Chondrocyte (in vitro differentiated cells): ENCODE measurements around the gene VTN. TPM values are rescaled to one million over a fixed set of nuclear protein-coding genes. Genes with fewer than 3 reads are reported as not detected.

Experiments
- DNase-seq: peaks from one replicate; pipeline ENCODE4 v3.0.0; 2021; ENCODE audit warnings: mixed read lengths, low spot score
- H3K27ac Mint-ChIP-seq: one replicate; pipeline ENCODE4 v1.8.0; 2021; ENCODE audit warnings: mild to moderate bottlenecking, moderate library complexity, mixed read lengths; ENCODE audit not compliant: unreplicated experiment
- H3K27me3 Mint-ChIP-seq: 2 replicates; pipeline ENCODE4 v1.8.0; 2021; ENCODE audit warnings: low read depth, mixed read lengths
- H3K36me3 Mint-ChIP-seq: 2 replicates; pipeline ENCODE4 v1.8.0; 2021; ENCODE audit warnings: low read depth, mixed read lengths
- H3K4me1 Mint-ChIP-seq: 2 replicates; pipeline ENCODE4 v1.8.0; 2021; ENCODE audit warnings: low read depth, mild to moderate bottlenecking, mixed read lengths
- H3K4me3 Mint-ChIP-seq: one replicate; pipeline ENCODE4 v1.8.0; 2021; ENCODE audit warnings: mild to moderate bottlenecking, moderate library complexity, mixed read lengths; ENCODE audit not compliant: unreplicated experiment
- H3K9me3 Mint-ChIP-seq: 2 replicates; pipeline ENCODE4 v1.8.0; 2021; ENCODE audit warnings: low read depth, mixed read lengths
- CTCF ChIP-seq: fragments of 200-600 bp; sonication (generic); IDR thresholded peaks from 2 replicates; pipeline ENCODE4 v1.5.0; 2021; ENCODE audit warnings: antibody characterized with exemption, mild to moderate bottlenecking, moderate library complexity
- long read RNA-seq: library from polyadenylated mRNA; stranded (forward); transcript quantifications from one replicate; pipeline ENCODE4 v2.0.0, GENCODE V29; 2021
- total RNA-seq: library from RNA; stranded (reverse); gene quantifications from 3 replicates; pipeline ENCODE4 v1.2.1, GENCODE V29; 2021

Gene VTN, protein sequence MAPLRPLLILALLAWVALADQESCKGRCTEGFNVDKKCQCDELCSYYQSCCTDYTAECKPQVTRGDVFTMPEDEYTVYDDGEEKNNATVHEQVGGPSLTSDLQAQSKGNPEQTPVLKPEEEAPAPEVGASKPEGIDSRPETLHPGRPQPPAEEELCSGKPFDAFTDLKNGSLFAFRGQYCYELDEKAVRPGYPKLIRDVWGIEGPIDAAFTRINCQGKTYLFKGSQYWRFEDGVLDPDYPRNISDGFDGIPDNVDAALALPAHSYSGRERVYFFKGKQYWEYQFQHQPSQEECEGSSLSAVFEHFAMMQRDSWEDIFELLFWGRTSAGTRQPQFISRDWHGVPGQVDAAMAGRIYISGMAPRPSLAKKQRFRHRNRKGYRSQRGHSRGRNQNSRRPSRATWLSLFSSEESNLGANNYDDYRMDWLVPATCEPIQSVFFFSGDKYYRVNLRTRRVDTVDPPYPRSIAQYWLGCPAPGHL
- 0.31 to 0.55 TPM (median 0.41 TPM) in 3 replicates for total RNA-seq
- long read RNA-seq = 0 reads

DNA sequence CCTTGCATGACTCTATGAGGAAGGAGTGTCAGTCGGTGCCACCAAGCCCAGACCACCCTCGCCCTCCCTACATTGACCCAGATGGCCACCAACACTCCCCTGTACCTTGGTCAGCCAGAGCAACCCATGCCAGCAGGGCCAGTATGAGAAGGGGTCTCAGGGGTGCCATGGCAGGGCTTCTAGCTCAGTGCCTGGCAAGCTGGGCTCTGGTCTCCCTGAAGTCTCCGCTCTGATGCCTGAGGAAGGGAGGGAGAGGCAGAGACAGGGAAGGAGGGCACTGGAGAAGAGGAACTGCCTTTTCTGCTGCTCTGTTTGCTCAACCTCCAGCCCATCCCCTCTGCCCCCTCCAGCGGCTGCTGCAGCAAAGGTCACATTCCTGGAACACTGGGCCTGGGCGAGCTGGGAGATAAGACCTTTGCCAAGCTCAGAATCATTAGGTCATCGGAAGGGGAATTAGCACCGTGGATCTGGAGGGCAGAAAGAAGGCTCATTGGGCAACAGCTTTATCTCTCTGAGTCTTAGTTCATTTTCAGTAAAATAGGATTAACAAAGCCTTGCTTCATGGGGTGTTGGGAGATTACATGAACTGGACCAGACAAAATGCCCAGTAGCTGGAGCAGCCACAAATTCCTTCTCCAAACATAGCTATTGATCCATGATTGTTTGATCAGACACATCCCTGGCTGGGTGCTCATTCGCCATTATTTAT lies at the start of gene VTN:
TSS of gene VTN (minus strand) at position 273 of the 709 bp plus-strand sequence. CDS start at position 169, 104 bp downstream.
- Mint-ChIP-seq H3K4me1 (peaks cover 33% of the 10 kb centered on the region), H3K27me3 (no peaks in the 10 kb centered on the region), H3K9me3 (no peaks in the 10 kb centered on the region), H3K4me3 (peak within 1 kb of the TSS; percentile 74), H3K27ac (peak within 1 kb of the TSS; percentile 88), H3K36me3 (no peaks in the 10 kb centered on the region)
- TF ChIP-seq CTCF = no peak
- DNase-seq = no peak

DNA sequence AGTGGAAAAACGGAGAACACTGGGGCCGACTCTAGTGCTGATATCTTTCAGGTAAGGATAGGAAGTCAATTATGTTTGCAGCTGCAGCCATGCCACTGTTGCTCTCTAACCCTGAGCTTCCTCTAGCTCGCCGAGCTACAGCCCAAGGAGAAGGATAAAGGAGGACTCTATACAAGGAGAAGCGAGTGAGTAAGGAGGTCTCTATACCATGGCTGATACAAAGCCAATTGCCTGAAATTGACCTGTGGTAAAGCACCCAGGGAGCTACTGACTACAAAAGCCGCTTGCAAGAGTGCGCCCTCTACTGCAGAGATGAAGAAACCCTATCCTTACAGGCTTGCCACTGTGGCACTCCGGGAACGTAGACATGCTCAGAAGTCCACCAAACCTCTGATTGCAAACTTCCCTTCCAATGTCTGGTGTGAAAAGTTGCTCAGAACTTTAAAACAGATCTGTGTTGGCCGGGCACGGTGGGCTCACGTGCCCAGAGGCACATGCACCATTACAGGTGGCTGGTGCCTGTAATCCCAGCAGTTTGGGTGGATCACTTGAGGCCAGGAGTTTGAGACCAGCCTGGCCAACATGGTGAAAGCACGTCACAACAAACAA lies 46.7 kb upstream of the VTN start:
- DNase-seq = no peak
- Mint-ChIP-seq H3K27ac (no peak overlapping the region), H3K4me3 (no peak overlapping the region), H3K9me3 (no peaks in the 10 kb centered on the region), H3K27me3 (peaks cover 27% of the 10 kb centered on the region), H3K36me3 (no peaks in the 10 kb centered on the region), H3K4me1 (no peaks in the 10 kb centered on the region)
- TF ChIP-seq CTCF = peak; percentile 82

- Mint-ChIP-seq H3K36me3 (no peaks in the 10 kb centered on the region), H3K4me3 (no peak overlapping the region), H3K27ac (no peak overlapping the region), H3K9me3 (no peaks in the 10 kb centered on the region), H3K27me3 (peaks cover 31% of the 10 kb centered on the region), H3K4me1 (no peaks in the 10 kb centered on the region)
- DNase-seq = no peak
- TF ChIP-seq CTCF = no peak
Measured at GRCh38 chr17:28415886-28416285, 45.8 kb upstream of the VTN start.

- Mint-ChIP-seq H3K4me3 (no peak overlapping the region), H3K36me3 (no peaks in the 10 kb centered on the region), H3K27me3 (peaks cover 29% of the 10 kb centered on the region), H3K4me1 (no peaks in the 10 kb centered on the region), H3K27ac (no peak overlapping the region), H3K9me3 (no peaks in the 10 kb centered on the region)
- no peak for TF ChIP-seq CTCF
- no peak for DNase-seq
Measured at GRCh38 chr17:28413804-28414203, 43.7 kb upstream of the VTN start.

- Mint-ChIP-seq H3K9me3 (no peaks in the 10 kb centered on the region), H3K27ac (no peak overlapping the region), H3K36me3 (no peaks in the 10 kb centered on the region), H3K4me3 (no peak overlapping the region), H3K4me1 (no peaks in the 10 kb centered on the region), H3K27me3 (peaks cover 29% of the 10 kb centered on the region)
- DNase-seq = no peak
- TF ChIP-seq CTCF = no peak
Measured at GRCh38 chr17:28412099-28412498, 42.0 kb upstream of the VTN start.
